K562 (cell line): ENCODE measurements around the gene NEURL4. TPM values are rescaled to one million over a fixed set of nuclear protein-coding genes. Genes with fewer than 3 reads are reported as not detected.

Source experiments
- ATAC-seq: fragments of 200-7000 bp; cut with Tn5 transposase; 3 replicates; pipeline ENCODE4 v1.9.1; 2020; ENCODE audit warnings: moderate library complexity
- BruUV-seq: library from RNA; stranded (reverse); fragments of 400-500 nt; replicated peaks from 2 replicates; lab custom pipeline; 2021; lab: Mats Ljungman, UMichigan
- CTCF ChIA-PET: fragments of 300-600 bp; formaldehyde crosslinking; extraction: SDS; loops from one replicate; lab custom pipeline; 2021; ENCODE audit warnings: low intra/inter-chr PET ratio; lab: Yijun Ruan, JAX
- POLR2A ChIA-PET: fragments of 300-600, 350-650 bp; sonication (Branson Sonifier 250); formaldehyde crosslinking; extraction: SDS; loops from one replicate; lab custom pipeline; 2021; ENCODE audit warnings: antibody characterized with exemption, inconsistent platforms; lab: Yijun Ruan, JAX
- DNase-seq, 4 experiments: peaks; one replicate each; pipeline versions ENCODE4 v3.0.0 to v3.0.0-alpha.2; 2011 to 2018; ENCODE audit warnings: low spot score in 3 of 4, mixed read lengths in 3 of 4; ENCODE audit errors: extremely low read depth in 1 of 4
- FAIRE-seq: peaks from 2 replicates; lab custom pipeline; 2011; peaks lifted over from hg19 to GRCh38; lab: Jason Lieb, UNC
- H2AFZ ChIP-seq: 2 replicates; pipeline ENCODE4 v1.6.0; 2011; ENCODE audit warnings: low read depth, low read length, control low read depth, inconsistent platforms
- H3K27ac ChIP-seq: fragments of 200-600 bp; 3 replicates; pipeline ENCODE4 v1.8.0; 2011; ENCODE audit warnings: low read depth, mild to moderate bottlenecking, control low read depth, inconsistent platforms, low read length, moderate library complexity, mixed read lengths; ENCODE audit errors: extremely low read depth
- H3K27me3 ChIP-seq, 2 experiments: fragments of 300-600 bp in 1 of 2; 2 replicates in 1 of 2; 3 replicates in 1 of 2; pipeline versions ENCODE4 v1.6.0 to v1.8.0; 2011; ENCODE audit warnings: inconsistent platforms in 2 of 2, low read length in 2 of 2, mild to moderate bottlenecking in 1 of 2, mixed read lengths in 1 of 2, moderate library complexity in 1 of 2; ENCODE audit not compliant: control insufficient read depth in 2 of 2, insufficient read depth in 2 of 2
- H3K36me3 ChIP-seq: fragments of 300-600 bp; 3 replicates; pipeline ENCODE4 v1.8.0; 2011; ENCODE audit warnings: mild to moderate bottlenecking, low read length, inconsistent platforms; ENCODE audit not compliant: control insufficient read depth, insufficient read depth
- H3K4me1 ChIP-seq, 2 experiments: fragments of 200-600 bp in 1 of 2; replicated peaks in 1 of 2; 2 replicates in 1 of 2; 3 replicates in 1 of 2; pipeline versions ENCODE4 v1.5.1 to v1.8.0; 2011; ENCODE audit warnings: inconsistent platforms in 2 of 2, low read length in 2 of 2, mild to moderate bottlenecking in 1 of 2, mixed read lengths in 1 of 2, moderate library complexity in 1 of 2; ENCODE audit not compliant: control insufficient read depth in 2 of 2, insufficient read depth in 2 of 2
- H3K4me2 ChIP-seq: 2 replicates; pipeline ENCODE4 v1.6.1; 2011; ENCODE audit warnings: low read length, control low read depth, inconsistent platforms, mixed read lengths; ENCODE audit not compliant: insufficient read depth
- H3K4me3 ChIP-seq: fragments of 200-600 bp; sonication (generic), shearing (Covaris generic); 2 replicates; pipeline ENCODE4 v1.5.1; 2016; ENCODE audit warnings: control low read depth, inconsistent platforms
- H3K79me2 ChIP-seq: fragments of 200-600 bp; 3 replicates; pipeline ENCODE4 v1.8.0; 2011; ENCODE audit warnings: low read length, inconsistent platforms; ENCODE audit not compliant: control insufficient read depth, insufficient read depth
- H3K9ac ChIP-seq, 2 experiments: 2 replicates each; pipeline versions ENCODE4 v1.6.0 to v1.6.1; 2011; ENCODE audit warnings: low read depth in 2 of 2, low read length in 2 of 2, control low read depth in 1 of 2, inconsistent platforms in 1 of 2, mild to moderate bottlenecking in 1 of 2, mixed read lengths in 1 of 2; ENCODE audit not compliant: insufficient read depth in 1 of 2
- H3K9me1 ChIP-seq: one replicate; pipeline ENCODE4 v1.6.0; 2011; ENCODE audit warnings: inconsistent platforms, mild to moderate bottlenecking, low read length, moderate library complexity; ENCODE audit not compliant: control insufficient read depth, insufficient read depth
- H3K9me3 ChIP-seq: replicated peaks from 2 replicates; pipeline ENCODE4 v1.5.1; 2011; ENCODE audit warnings: low read depth, low read length, inconsistent platforms; ENCODE audit not compliant: control insufficient read depth, insufficient read depth
- H4K20me1 ChIP-seq: replicated peaks from 2 replicates; pipeline ENCODE4 v1.6.1; 2011; ENCODE audit warnings: low read length, inconsistent platforms, mixed read lengths; ENCODE audit not compliant: control insufficient read depth, insufficient read depth
- ATF7 ChIP-seq: fragments of 450-650 bp; IDR thresholded peaks from 2 replicates; pipeline ENCODE4 v1.7.1; 2014; ENCODE audit warnings: mild to moderate bottlenecking, moderate library complexity
- CBFA2T2 ChIP-seq: fragments of 450-650 bp; conservative IDR thresholded peaks from 2 replicates; pipeline ENCODE4 v1.6.1; 2017; ENCODE audit warnings: mild to moderate bottlenecking
- FOXJ2 ChIP-seq: fragments of 200-800 bp; sonication (Bioruptor generic); IDR thresholded peaks from 2 replicates; pipeline ENCODE4 v1.6.1; 2016; ENCODE audit warnings: missing genetic modification characterization, missing compliant biosample characterization
- GABPA ChIP-seq: fragments of 200-800 bp; sonication (Bioruptor generic); conservative IDR thresholded peaks from 2 replicates; pipeline ENCODE4 v1.6.1; 2016; ENCODE audit warnings: low read depth, missing genetic modification characterization, missing compliant biosample characterization
- MAFF ChIP-seq: IDR thresholded peaks from 2 replicates; pipeline ENCODE4 v1.6.1; 2012; ENCODE audit warnings: low read length, improper control_type of control experiment
- PCBP1 ChIP-seq: fragments of 200-400 bp; formaldehyde crosslinking; IDR thresholded peaks from 2 replicates; pipeline ENCODE4 v1.6.1; 2018; ENCODE audit warnings: mild to moderate bottlenecking, low read depth, low read length; ENCODE audit not compliant: poor library complexity, severe bottlenecking
- POLR2H ChIP-seq: IDR thresholded peaks from 2 replicates; pipeline ENCODE4 v1.6.1; 2016; ENCODE audit warnings: missing genetic modification characterization, low read depth, mild to moderate bottlenecking, control low read depth, missing compliant biosample characterization, moderate library complexity
- RBM14 ChIP-seq: fragments of 200-400 bp; formaldehyde crosslinking; IDR thresholded peaks from 2 replicates; pipeline ENCODE4 v1.6.1; 2018; ENCODE audit warnings: low read depth, mild to moderate bottlenecking, low read length, moderate library complexity, borderline replicate concordance; ENCODE audit not compliant: insufficient read depth
- TRIM28 ChIP-seq: fragments of 450-650 bp; IDR thresholded peaks from 2 replicates; pipeline ENCODE4 v1.6.1; 2017
- ZC3H11A ChIP-seq: IDR thresholded peaks from 2 replicates; pipeline ENCODE4 v1.6.1; 2012; ENCODE audit warnings: low read depth, low read length, improper control_type of control experiment
- ZEB2 ChIP-seq: fragments of 450-650 bp; IDR thresholded peaks from 2 replicates; pipeline ENCODE4 v1.6.1; 2016
- ZNF143 ChIP-seq: sonication (generic); formaldehyde crosslinking; IDR thresholded peaks from 2 replicates; pipeline ENCODE4 v1.9.0; 2022; ENCODE audit warnings: mild to moderate bottlenecking, missing genetic modification reagents
- ZNF696 ChIP-seq: fragments of 250-450 bp; sonication (Bioruptor Pico); conservative IDR thresholded peaks from 2 replicates; pipeline ENCODE4 v1.4.0; 2020; ENCODE audit warnings: mild to moderate bottlenecking, moderate library complexity
- WGBS: fragments of 100-300 bp; shearing (Covaris generic); methylation state at CpG from one replicate; pipeline ENCODE4 v1.1.6; 2016; ENCODE audit warnings: low coverage, mixed read lengths; ENCODE audit not compliant: insufficient coverage; ENCODE audit errors: missing lambda C conversion rate; 5-methylcytosine and 5-hydroxymethylcytosine counted together
- in situ Hi-C: fragments of 300-500 bp; cut with MboI; formaldehyde crosslinking; loops from 4 replicates; pipeline ENCODE4 v1.15.0; 2018; ENCODE audit warnings: inconsistent platforms, mixed read lengths
- intact Hi-C: fragments of 100-400 bp; cut with micrococcal nuclease; formaldehyde crosslinking; loops from 2 replicates; pipeline ENCODE4 v1.14.2; 2022
- polyA plus RNA-seq, 8 experiments: library from polyadenylated mRNA; depleted of rRNA in 4 of 8; stranded (reverse) in 5 of 8; unstranded in 3 of 8; fragments of >200 nt; fragmentation: Nextera tagmentation in 2 of 8; fragmentation: Illumina TruSeq in 1 of 8; extraction: Ambion mirVana in 2 of 8; extraction: Trizol in 1 of 8; gene quantifications; 2 replicates each; pipeline versions ENCODE4 v1.2.1 to v1.2.3, GENCODE V29; 2011 to 2014; ENCODE audit warnings: inconsistent platforms in 1 of 8, missing spikeins in 1 of 8
- total RNA-seq, 7 experiments: library from RNA; depleted of rRNA in 6 of 7; stranded (reverse); fragments of >200 nt in 6 of 7; fragmentation: Illumina TruSeq in 2 of 7; extraction: Trizol in 2 of 7; gene quantifications; 2 replicates each; pipeline versions ENCODE4 v1.2.1 to v1.2.3, GENCODE V29; 2011 to 2021; ENCODE audit warnings: low replicate concordance in 1 of 7
- TF ChIP-seq, protein P1 (sequence below): sonication (generic); formaldehyde crosslinking; IDR thresholded peaks from 2 replicates; pipeline ENCODE4 v1.9.0; 2022; ENCODE audit warnings: mild to moderate bottlenecking, missing genetic modification reagents
- TF ChIP-seq, protein P2 (sequence below): fragments of 200-400 bp; formaldehyde crosslinking; IDR thresholded peaks from 2 replicates; pipeline ENCODE4 v1.6.1; 2017; ENCODE audit warnings: mild to moderate bottlenecking, low read depth, low read length, moderate library complexity
- TF ChIP-seq, protein P3 (sequence below), 2 experiments: fragments of 250-450 bp in 1 of 2; fragments of 450-650 bp in 1 of 2; sonication (Bioruptor Pico) in 1 of 2; IDR thresholded peaks; 2 replicates each; pipeline versions ENCODE4 v1.6.1 to v1.8.0; 2016 to 2021; ENCODE audit warnings: mild to moderate bottlenecking in 2 of 2, moderate library complexity in 2 of 2, missing compliant biosample characterization in 1 of 2, missing genetic modification characterization in 1 of 2
- TF ChIP-seq, protein P4 (sequence below), 2 experiments: fragments of 450-650 bp; IDR thresholded peaks; 2 replicates each; pipeline ENCODE4 v1.6.1; 2016

NEURL4 gene
- total and polyA plus RNA-seq, 9 of the 15 experiments (the other 6 are each of a cell fraction or from before 2014, with no cell fraction given), result 0.08 to 37.4 (median 11.5) TPM

DNA sequence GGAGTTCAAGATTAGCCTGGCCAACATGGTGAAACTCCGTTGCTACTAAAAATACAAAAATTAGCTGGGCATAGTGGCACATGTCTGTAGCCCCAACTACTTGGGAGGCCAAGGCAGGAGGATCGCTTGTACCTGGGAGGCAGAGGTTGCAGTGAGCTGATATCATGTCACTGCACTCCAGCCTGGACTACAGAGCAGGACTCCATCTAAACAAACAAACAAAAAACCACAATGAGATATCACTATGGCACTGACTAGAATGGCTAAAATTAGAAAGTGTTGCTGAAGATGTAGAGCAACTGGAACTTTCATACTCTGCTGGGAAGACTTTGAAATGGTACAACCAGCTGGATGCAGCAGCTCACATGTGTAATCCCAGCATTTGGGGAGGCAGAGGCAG is 45.2 kb upstream of the NEURL4 start (continued):
- TF ChIP-seq, protein P1, sequence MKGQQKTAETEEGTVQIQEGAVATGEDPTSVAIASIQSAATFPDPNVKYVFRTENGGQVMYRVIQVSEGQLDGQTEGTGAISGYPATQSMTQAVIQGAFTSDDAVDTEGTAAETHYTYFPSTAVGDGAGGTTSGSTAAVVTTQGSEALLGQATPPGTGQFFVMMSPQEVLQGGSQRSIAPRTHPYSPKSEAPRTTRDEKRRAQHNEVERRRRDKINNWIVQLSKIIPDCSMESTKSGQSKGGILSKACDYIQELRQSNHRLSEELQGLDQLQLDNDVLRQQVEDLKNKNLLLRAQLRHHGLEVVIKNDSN (CRISPR knock-in tag), result no peak
- TF ChIP-seq, protein P2, sequence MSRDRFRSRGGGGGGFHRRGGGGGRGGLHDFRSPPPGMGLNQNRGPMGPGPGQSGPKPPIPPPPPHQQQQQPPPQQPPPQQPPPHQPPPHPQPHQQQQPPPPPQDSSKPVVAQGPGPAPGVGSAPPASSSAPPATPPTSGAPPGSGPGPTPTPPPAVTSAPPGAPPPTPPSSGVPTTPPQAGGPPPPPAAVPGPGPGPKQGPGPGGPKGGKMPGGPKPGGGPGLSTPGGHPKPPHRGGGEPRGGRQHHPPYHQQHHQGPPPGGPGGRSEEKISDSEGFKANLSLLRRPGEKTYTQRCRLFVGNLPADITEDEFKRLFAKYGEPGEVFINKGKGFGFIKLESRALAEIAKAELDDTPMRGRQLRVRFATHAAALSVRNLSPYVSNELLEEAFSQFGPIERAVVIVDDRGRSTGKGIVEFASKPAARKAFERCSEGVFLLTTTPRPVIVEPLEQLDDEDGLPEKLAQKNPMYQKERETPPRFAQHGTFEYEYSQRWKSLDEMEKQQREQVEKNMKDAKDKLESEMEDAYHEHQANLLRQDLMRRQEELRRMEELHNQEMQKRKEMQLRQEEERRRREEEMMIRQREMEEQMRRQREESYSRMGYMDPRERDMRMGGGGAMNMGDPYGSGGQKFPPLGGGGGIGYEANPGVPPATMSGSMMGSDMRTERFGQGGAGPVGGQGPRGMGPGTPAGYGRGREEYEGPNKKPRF, result no peak
- no peak for TF ChIP-seq GABPA (tag)
- TF ChIP-seq ZNF696 (CRISPR knock-in tag), result no peak

DNA sequence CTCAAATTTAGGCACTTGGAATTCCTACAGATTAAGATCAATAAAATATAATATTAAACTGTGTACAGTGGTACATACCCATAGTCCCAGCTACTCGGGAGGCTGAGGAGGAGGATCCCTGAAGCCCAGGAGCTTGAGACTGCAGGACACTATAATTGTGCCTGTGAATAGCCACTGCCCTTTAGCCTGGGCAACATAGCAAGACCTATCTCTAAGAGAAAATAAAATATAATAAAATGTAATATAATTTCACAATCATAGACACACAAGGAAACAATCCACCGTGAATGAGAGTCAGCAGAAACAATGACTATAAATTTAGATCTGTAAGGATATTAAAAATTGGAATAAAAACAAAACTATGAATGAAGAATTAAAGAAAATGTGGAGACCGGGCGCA is 41.7 kb upstream of the NEURL4 start:
- WGBS, result 11% methylated on average over 4 of the region's 4 CpGs
- ATAC-seq, result no peak
- TF ChIP-seq ZEB2, result no peak
- no peak for TF ChIP-seq PCBP1
- no peak for TF ChIP-seq POLR2H (tag)
- no peak for TF ChIP-seq RBM14
- no peak for TF ChIP-seq CBFA2T2
- no peak for TF ChIP-seq FOXJ2 (tag)
- TF ChIP-seq, protein P3, sequence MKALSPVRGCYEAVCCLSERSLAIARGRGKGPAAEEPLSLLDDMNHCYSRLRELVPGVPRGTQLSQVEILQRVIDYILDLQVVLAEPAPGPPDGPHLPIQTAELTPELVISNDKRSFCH (CRISPR knock-in tag; IDR thresholded peaks at IDR 0.05), result no peak
- TF ChIP-seq, protein P3 (tag; IDR thresholded peaks at IDR 0.05), result no peak
- TF ChIP-seq ZC3H11A, result no peak
- no peak for TF ChIP-seq ZNF143 (CRISPR knock-in tag)
- TF ChIP-seq, protein P4, sequence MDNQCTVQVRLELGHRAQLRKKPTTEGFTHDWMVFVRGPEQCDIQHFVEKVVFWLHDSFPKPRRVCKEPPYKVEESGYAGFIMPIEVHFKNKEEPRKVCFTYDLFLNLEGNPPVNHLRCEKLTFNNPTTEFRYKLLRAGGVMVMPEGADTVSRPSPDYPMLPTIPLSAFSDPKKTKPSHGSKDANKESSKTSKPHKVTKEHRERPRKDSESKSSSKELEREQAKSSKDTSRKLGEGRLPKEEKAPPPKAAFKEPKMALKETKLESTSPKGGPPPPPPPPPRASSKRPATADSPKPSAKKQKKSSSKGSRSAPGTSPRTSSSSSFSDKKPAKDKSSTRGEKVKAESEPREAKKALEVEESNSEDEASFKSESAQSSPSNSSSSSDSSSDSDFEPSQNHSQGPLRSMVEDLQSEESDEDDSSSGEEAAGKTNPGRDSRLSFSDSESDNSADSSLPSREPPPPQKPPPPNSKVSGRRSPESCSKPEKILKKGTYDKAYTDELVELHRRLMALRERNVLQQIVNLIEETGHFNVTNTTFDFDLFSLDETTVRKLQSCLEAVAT (IDR thresholded peaks at IDR 0.05), result no peak
- no peak for TF ChIP-seq MAFF
- TF ChIP-seq ATF7, result no peak
- TF ChIP-seq TRIM28, result no peak

More for the DNA sequence above, 41.7 kb upstream of the NEURL4 start:
- Histone ChIP-seq H3K9me3 (no peaks in the 10 kb centered on the region), H3K79me2 (no peaks in the 10 kb centered on the region), H3K4me3 (no peak overlapping the region), H3K9ac (no peak overlapping the region), H3K27ac (no peak overlapping the region), H4K20me1 (no peaks in the 10 kb centered on the region), H3K27me3 (peaks cover 3 to 4% of the 10 kb centered on the region in 2 experiments; a peak in 1 of 5 replicates), H3K4me1 (no peaks in the 10 kb centered on the region; a peak in 1 of 5 replicates), H3K36me3 (no peaks in the 10 kb centered on the region), H3K4me2 (no peak overlapping the region), H3K9me1 (no peaks in the 10 kb centered on the region), H2AFZ (no peak overlapping the region)
- in situ Hi-C loops (no loop called here), intact Hi-C loops (no loop called here)
- POLR2A ChIA-PET, result interaction anchor here (0.7 kb wide), 1 partner anchor 13 kb away, joined by 3 read pairs; no protein-coding TSS in a partner anchor
- CTCF ChIA-PET, result no interaction called here
- no peak for DNase-seq
- FAIRE-seq, result no peak
- BruUV-seq, result no TSS peak
